Gastrocnemius medialis (tissue), 4 donors: ENCODE data around the gene FOXO6. TPM values are rescaled to one million over a fixed set of nuclear protein-coding genes. Genes with fewer than 3 reads are reported as not detected.

Source experiments
- ATAC-seq, 2 donors: fragments of 150-250 bp; one replicate each; pipeline ENCODE4 v1.9.1; 2016
- DNase-seq, 2 donors: peaks; one replicate each; pipeline ENCODE4 v3.0.0-alpha.2; 2019
- H3K27ac ChIP-seq, 4 donors: fragments of 200-600 bp; sonication (generic); 1 replicate in 1 of 4; 2 replicates in 3 of 4; pipeline ENCODE4 v1.5.1; 2016 to 2018; ENCODE audit warnings: mild to moderate bottlenecking in 2 of 4, moderate library complexity in 1 of 4
- H3K27me3 ChIP-seq, 3 donors: fragments of 200-600 bp; sonication (generic) in 2 of 3; 1 replicate in 1 of 3; 2 replicates in 2 of 3; pipeline versions ENCODE4 v1.5.1 to v1.6.0; 2016 to 2019; ENCODE audit warnings: mild to moderate bottlenecking in 1 of 3, moderate library complexity in 1 of 3
- H3K36me3 ChIP-seq, 2 donors: fragments of 200-600 bp; sonication (generic) in 1 of 2; one replicate each; pipeline ENCODE4 v1.5.1; 2017 to 2018
- H3K4me1 ChIP-seq, 2 donors: fragments of 200-600 bp; sonication (generic) in 1 of 2; one replicate each; pipeline ENCODE4 v1.5.1; 2016 to 2017; ENCODE audit warnings: mild to moderate bottlenecking in 2 of 2
- H3K4me3 ChIP-seq, 4 donors: fragments of 200-600 bp; sonication (generic) in 3 of 4; 1 replicate in 1 of 4; 2 replicates in 3 of 4; pipeline ENCODE4 v1.5.1; 2016 to 2019; ENCODE audit warnings: mild to moderate bottlenecking in 2 of 4
- H3K9me3 ChIP-seq, 3 donors: fragments of 200-600 bp; sonication (generic) in 2 of 3; 1 replicate in 1 of 3; 2 replicates in 2 of 3; pipeline ENCODE4 v1.5.1; 2016 to 2019
- CTCF ChIP-seq, 5 experiments: fragments of 450-650 bp in 3 of 5; fragments of 200-600 bp in 2 of 5; sonication (generic) in 2 of 5; IDR thresholded peaks in 4 of 5; conservative IDR thresholded peaks in 1 of 5; 1 replicate in 4 of 5; 2 replicates in 1 of 5; pipeline ENCODE4 v1.5.1; 2016 to 2019; ENCODE audit warnings: antibody characterized with exemption in 5 of 5, mild to moderate bottlenecking in 3 of 5, moderate library complexity in 3 of 5
- POLR2A ChIP-seq, 2 donors: fragments of 450-650 bp; IDR thresholded peaks; one replicate each; pipeline ENCODE4 v1.6.1; 2017; ENCODE audit warnings: antibody characterized with exemption in 2 of 2, mild to moderate bottlenecking in 2 of 2, moderate library complexity in 2 of 2
- in situ Hi-C, 4 donors: fragments of 200-750 bp; cut with MboI; loops; one replicate each; pipeline versions ENCODE4 v1.15.0 to v1.8.0; 2017; ENCODE audit warnings: low sequenced_read_pairs in 4 of 4
- intact Hi-C: fragments of 100-400 bp; cut with DNase I; formaldehyde crosslinking; loops from one replicate; pipeline ENCODE4 v1.15.1; 2023; ENCODE audit warnings: low total_unique reads
- total RNA-seq, 4 donors: library from RNA; depleted of rRNA; stranded (reverse); fragments of >200 nt; gene quantifications; one replicate each; pipeline versions ENCODE4 v1.1.0 to v1.2.3, GENCODE V29; 2016

Gene FOXO6
- total RNA-seq, 4 donors from 2014 or later: 0.20 to 3.9 (median 0.94) TPM

GRCh38 chr1:41379738-41380130 lies 18.5 kb downstream of the FOXO6 start:
- H3K27me3 ChIP-seq: peaks cover 0 to 16% (median 0%) of the 10 kb centered on the region in 3 donors
- H3K9me3 ChIP-seq: no peaks in the 10 kb centered on the region
- peak overlapping the region in 2 of 4 donors; percentile 6 to 69 for H3K27ac ChIP-seq
- intact Hi-C loops (no loop called here), in situ Hi-C loops (no loop called here)
- DNase-seq (peak in 1 of 2 donors; percentile 43), ATAC-seq (peak in 1 of 2 donors; percentile 50)
- H3K36me3 ChIP-seq: no peaks in the 10 kb centered on the region
- no peak overlapping the region for H3K4me3 ChIP-seq
- TF ChIP-seq POLR2A (IDR thresholded peaks at IDR 0.05) (no peak), CTCF (IDR thresholded peaks at IDR 0.05 in 4 of 5, conservative IDR thresholded peaks at IDR 0.05 in 1 of 5) (no peak)
- H3K4me1 ChIP-seq: peaks cover 10 to 23% of the 10 kb centered on the region in 2 donors

- peaks cover 10 to 23% of the 10 kb centered on the region in 2 donors for H3K4me1 ChIP-seq
- DNase-seq: no peak
- no peak overlapping the region for H3K4me3 ChIP-seq
- peaks cover 0 to 16% (median 0%) of the 10 kb centered on the region in 3 donors for H3K27me3 ChIP-seq
- intact Hi-C loops (no loop called here), in situ Hi-C loops (no loop called here)
- no peak for ATAC-seq
- peak overlapping the region in 3 of 4 donors; percentile 51 to 78 (median 69) for H3K27ac ChIP-seq
- H3K36me3 ChIP-seq: no peaks in the 10 kb centered on the region
- TF ChIP-seq CTCF (IDR thresholded peaks at IDR 0.05 in 4 of 5, conservative IDR thresholded peaks at IDR 0.05 in 1 of 5): no peak
- no peak for TF ChIP-seq POLR2A (IDR thresholded peaks at IDR 0.05)
- no peaks in the 10 kb centered on the region for H3K9me3 ChIP-seq
Measured at GRCh38 chr1:41380195-41380594, 19.0 kb downstream of the FOXO6 start.

GRCh38 chr1:41380979-41381691 lies 19.9 kb downstream of the FOXO6 start:
- intact Hi-C loops: no loop called here
- TF ChIP-seq POLR2A (IDR thresholded peaks at IDR 0.05) (no peak), CTCF (IDR thresholded peaks at IDR 0.05 in 4 of 5, conservative IDR thresholded peaks at IDR 0.05 in 1 of 5) (no peak)
- Histone ChIP-seq H3K27me3 (peaks cover 0 to 16% (median 0%) of the 10 kb centered on the region in 3 donors), H3K27ac (peak overlapping the region; percentile 51 to 78 (median 69)), H3K36me3 (no peaks in the 10 kb centered on the region), H3K4me1 (peaks cover 10 to 29% of the 10 kb centered on the region in 2 donors), H3K4me3 (peak overlapping the region; percentile 47 to 52 (median 48)), H3K9me3 (no peaks in the 10 kb centered on the region)
- DNase-seq (no peak), ATAC-seq (peak in 1 of 2 donors; percentile 6)
- in situ Hi-C loops: no loop called here

GRCh38 chr1:41381692-41382479 lies 20.7 kb downstream of the FOXO6 start:
- H3K4me3 ChIP-seq: peak overlapping the region; percentile 48 to 55 (median 54)
- TF ChIP-seq POLR2A (IDR thresholded peaks at IDR 0.05) (peak in 1 of 2 donors; percentile 21), CTCF (IDR thresholded peaks at IDR 0.05 in 4 of 5, conservative IDR thresholded peaks at IDR 0.05 in 1 of 5) (no peak)
- in situ Hi-C loops: no loop called here
- no peaks in the 10 kb centered on the region for H3K36me3 ChIP-seq
- intact Hi-C loops: no loop called here
- peak overlapping the region; percentile 63 to 80 (median 73) for H3K27ac ChIP-seq
- peak; percentile 27 to 45 for ATAC-seq
- peaks cover 0 to 16% (median 0%) of the 10 kb centered on the region in 3 donors for H3K27me3 ChIP-seq
- H3K4me1 ChIP-seq: peaks cover 10 to 29% of the 10 kb centered on the region in 2 donors
- H3K9me3 ChIP-seq: no peaks in the 10 kb centered on the region
- no peak for DNase-seq
